Measurements from ENCODE around the gene KIF20B.
A peak's percentile ranks its signal among the peaks of the same experiment; 100 is the strongest.

Gene KIF20B

GRCh38 chr10:89701242-89702120 is at the start of gene KIF20B:
TSS of gene KIF20B (plus strand) at chr10:89701590. CDS start at chr10:89705295, 3,705 bp downstream.
- no peaks in the 10 kb centered on the region for H3K27me3 Mint-ChIP-seq
- peak within 1 kb of the TSS; percentile 94 for H3K27ac Mint-ChIP-seq
- H3K9me3 Mint-ChIP-seq = no peaks in the 10 kb centered on the region
- peak within 1 kb of the TSS; percentile 96 for H3K4me3 Mint-ChIP-seq
- peaks cover 36% of the 10 kb centered on the region for H3K4me1 Mint-ChIP-seq
- no peaks in the 10 kb centered on the region for H3K36me3 Mint-ChIP-seq

- H3K4me3 Mint-ChIP-seq = no peak overlapping the region
- H3K27me3 Mint-ChIP-seq = peaks cover 13% of the 10 kb centered on the region
- H3K9me3 Mint-ChIP-seq = no peaks in the 10 kb centered on the region
- no peaks in the 10 kb centered on the region for H3K36me3 Mint-ChIP-seq
- H3K4me1 Mint-ChIP-seq = no peaks in the 10 kb centered on the region
- no peak overlapping the region for H3K27ac Mint-ChIP-seq
Measured at GRCh38 chr10:89651916-89652573, 49.3 kb upstream of the KIF20B start.

GRCh38 chr10:89652806-89653370 is 48.5 kb upstream of the KIF20B start:
- no peaks in the 10 kb centered on the region for H3K36me3 Mint-ChIP-seq
- no peaks in the 10 kb centered on the region for H3K4me1 Mint-ChIP-seq
- no peak overlapping the region for H3K27ac Mint-ChIP-seq
- no peaks in the 10 kb centered on the region for H3K9me3 Mint-ChIP-seq
- peaks cover 14% of the 10 kb centered on the region for H3K27me3 Mint-ChIP-seq
- H3K4me3 Mint-ChIP-seq = no peak overlapping the region

- Mint-ChIP-seq H3K9me3 (no peaks in the 10 kb centered on the region), H3K4me3 (no peak overlapping the region), H3K4me1 (no peaks in the 10 kb centered on the region), H3K27me3 (peaks cover 10% of the 10 kb centered on the region), H3K27ac (no peak overlapping the region), H3K36me3 (no peaks in the 10 kb centered on the region)
Measured at GRCh38 chr10:89653410-89653869, 48.0 kb upstream of the KIF20B start.

- H3K27me3 Mint-ChIP-seq = peaks cover 1% of the 10 kb centered on the region
- no peaks in the 10 kb centered on the region for H3K4me1 Mint-ChIP-seq
- H3K27ac Mint-ChIP-seq = no peak overlapping the region
- H3K9me3 Mint-ChIP-seq = no peaks in the 10 kb centered on the region
- no peak overlapping the region for H3K4me3 Mint-ChIP-seq
- H3K36me3 Mint-ChIP-seq = no peaks in the 10 kb centered on the region
Measured at GRCh38 chr10:89655722-89656121, 45.7 kb upstream of the KIF20B start.

- Mint-ChIP-seq H3K4me1 (no peaks in the 10 kb centered on the region), H3K4me3 (no peak overlapping the region), H3K9me3 (no peaks in the 10 kb centered on the region), H3K27me3 (peaks cover 3% of the 10 kb centered on the region), H3K36me3 (no peaks in the 10 kb centered on the region), H3K27ac (no peak overlapping the region)
Measured at GRCh38 chr10:89657302-89657701, 44.1 kb upstream of the KIF20B start.

- peaks cover 3% of the 10 kb centered on the region for H3K27me3 Mint-ChIP-seq
- no peaks in the 10 kb centered on the region for H3K36me3 Mint-ChIP-seq
- H3K9me3 Mint-ChIP-seq = no peaks in the 10 kb centered on the region
- H3K27ac Mint-ChIP-seq = no peak overlapping the region
- H3K4me1 Mint-ChIP-seq = no peaks in the 10 kb centered on the region
- no peak overlapping the region for H3K4me3 Mint-ChIP-seq
Measured at GRCh38 chr10:89659143-89660131, 42.0 kb upstream of the KIF20B start.

- Mint-ChIP-seq H3K9me3 (no peaks in the 10 kb centered on the region), H3K4me3 (no peak overlapping the region), H3K36me3 (no peaks in the 10 kb centered on the region), H3K27me3 (peaks cover 2% of the 10 kb centered on the region), H3K27ac (no peak overlapping the region), H3K4me1 (no peaks in the 10 kb centered on the region)
Measured at GRCh38 chr10:89662596-89662995, 38.8 kb upstream of the KIF20B start.

- H3K4me1 Mint-ChIP-seq = no peaks in the 10 kb centered on the region
- no peak overlapping the region for H3K4me3 Mint-ChIP-seq
- no peak overlapping the region for H3K27ac Mint-ChIP-seq
- peaks cover 2% of the 10 kb centered on the region for H3K27me3 Mint-ChIP-seq
- no peaks in the 10 kb centered on the region for H3K36me3 Mint-ChIP-seq
- no peaks in the 10 kb centered on the region for H3K9me3 Mint-ChIP-seq
Measured at GRCh38 chr10:89663144-89663543, 38.2 kb upstream of the KIF20B start.

- Mint-ChIP-seq H3K9me3 (no peaks in the 10 kb centered on the region), H3K27me3 (peaks cover 2% of the 10 kb centered on the region), H3K4me1 (no peaks in the 10 kb centered on the region), H3K36me3 (no peaks in the 10 kb centered on the region), H3K27ac (no peak overlapping the region), H3K4me3 (no peak overlapping the region)
Measured at GRCh38 chr10:89664203-89664602, 37.2 kb upstream of the KIF20B start.

- Mint-ChIP-seq H3K4me1 (no peaks in the 10 kb centered on the region), H3K27ac (no peak overlapping the region), H3K9me3 (no peaks in the 10 kb centered on the region), H3K4me3 (no peak overlapping the region), H3K36me3 (no peaks in the 10 kb centered on the region), H3K27me3 (peaks cover 2% of the 10 kb centered on the region)
Measured at GRCh38 chr10:89665302-89665701, 36.1 kb upstream of the KIF20B start.

GRCh38 chr10:89666138-89666537 is 35.3 kb upstream of the KIF20B start:
- H3K4me1 Mint-ChIP-seq = no peaks in the 10 kb centered on the region
- peaks cover 2% of the 10 kb centered on the region for H3K27me3 Mint-ChIP-seq

GRCh38 chr10:89668386-89669071 is 32.9 kb upstream of the KIF20B start:
- Mint-ChIP-seq H3K36me3 (no peaks in the 10 kb centered on the region), H3K27me3 (no peaks in the 10 kb centered on the region), H3K4me1 (no peaks in the 10 kb centered on the region), H3K9me3 (no peaks in the 10 kb centered on the region), H3K27ac (no peak overlapping the region), H3K4me3 (no peak overlapping the region)

More at GRCh38 chr10:89666138-89666537, 35.3 kb upstream of the KIF20B start:
- Mint-ChIP-seq H3K9me3 (no peaks in the 10 kb centered on the region), H3K27ac (no peak overlapping the region), H3K36me3 (no peaks in the 10 kb centered on the region), H3K4me3 (no peak overlapping the region)

- Mint-ChIP-seq H3K27me3 (no peaks in the 10 kb centered on the region), H3K4me3 (no peak overlapping the region), H3K27ac (no peak overlapping the region), H3K4me1 (no peaks in the 10 kb centered on the region), H3K9me3 (no peaks in the 10 kb centered on the region), H3K36me3 (no peaks in the 10 kb centered on the region)
Measured at GRCh38 chr10:89669985-89670384, 31.4 kb upstream of the KIF20B start.
